ENCODE measurements around the gene GNAO1. TPM values are rescaled to one million over a fixed set of nuclear protein-coding genes. Genes with fewer than 3 reads are reported as not detected.
A peak's percentile ranks its signal among the peaks of the same experiment; 100 is the strongest.

The GNAO1 gene
- polyA plus RNA-seq, 1 experiment = 10.8 TPM

DNA sequence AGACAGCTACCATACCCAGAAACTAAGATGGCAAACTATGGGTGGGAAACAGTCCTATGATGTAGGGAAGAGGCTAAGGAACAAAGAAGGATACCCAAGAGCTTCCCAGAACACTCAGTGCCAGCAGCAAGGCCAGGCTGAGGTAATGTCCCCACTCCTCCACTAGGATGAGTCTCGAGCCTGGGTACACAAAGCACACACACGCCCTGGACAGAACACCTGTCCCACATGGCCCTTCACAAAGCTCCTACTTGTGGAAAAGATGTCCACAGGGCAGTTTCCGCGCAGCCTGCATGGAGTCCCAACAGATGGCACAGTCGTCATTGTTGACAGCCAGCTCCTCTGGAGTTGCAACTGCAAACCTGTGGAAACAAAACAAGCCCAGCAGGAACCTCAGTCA is 210.2 kb downstream of the GNAO1 start:
- no peak overlapping the region for H3K4me3 ChIP-seq (ENCODE audit: low read depth, low read length)
- CTCF ChIA-PET = interaction anchor here (0.6 to 1.2 kb wide), 2 partner anchors 10 to 23 kb away, joined by 3 to 4 read pairs; no protein-coding TSS in a partner anchor
- H3K36me3 ChIP-seq (ENCODE audit: control insufficient read depth, insufficient read depth, low read length) = peaks cover 13% of the 10 kb centered on the region
- no peak for DNase-seq (ENCODE audit: low read depth)
- no peaks in the 10 kb centered on the region for H3K27me3 ChIP-seq (ENCODE audit: control insufficient read depth, insufficient read depth, low read length)
- TF ChIP-seq, protein P1, sequence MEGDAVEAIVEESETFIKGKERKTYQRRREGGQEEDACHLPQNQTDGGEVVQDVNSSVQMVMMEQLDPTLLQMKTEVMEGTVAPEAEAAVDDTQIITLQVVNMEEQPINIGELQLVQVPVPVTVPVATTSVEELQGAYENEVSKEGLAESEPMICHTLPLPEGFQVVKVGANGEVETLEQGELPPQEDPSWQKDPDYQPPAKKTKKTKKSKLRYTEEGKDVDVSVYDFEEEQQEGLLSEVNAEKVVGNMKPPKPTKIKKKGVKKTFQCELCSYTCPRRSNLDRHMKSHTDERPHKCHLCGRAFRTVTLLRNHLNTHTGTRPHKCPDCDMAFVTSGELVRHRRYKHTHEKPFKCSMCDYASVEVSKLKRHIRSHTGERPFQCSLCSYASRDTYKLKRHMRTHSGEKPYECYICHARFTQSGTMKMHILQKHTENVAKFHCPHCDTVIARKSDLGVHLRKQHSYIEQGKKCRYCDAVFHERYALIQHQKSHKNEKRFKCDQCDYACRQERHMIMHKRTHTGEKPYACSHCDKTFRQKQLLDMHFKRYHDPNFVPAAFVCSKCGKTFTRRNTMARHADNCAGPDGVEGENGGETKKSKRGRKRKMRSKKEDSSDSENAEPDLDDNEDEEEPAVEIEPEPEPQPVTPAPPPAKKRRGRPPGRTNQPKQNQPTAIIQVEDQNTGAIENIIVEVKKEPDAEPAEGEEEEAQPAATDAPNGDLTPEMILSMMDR (IDR thresholded peaks at IDR 0.05; ENCODE audit: insufficient read depth, low read depth, low read length) = peak; percentile 24; the same call in 1 of the 2 replicates
- POLR2A ChIA-PET = no interaction called here

DNA sequence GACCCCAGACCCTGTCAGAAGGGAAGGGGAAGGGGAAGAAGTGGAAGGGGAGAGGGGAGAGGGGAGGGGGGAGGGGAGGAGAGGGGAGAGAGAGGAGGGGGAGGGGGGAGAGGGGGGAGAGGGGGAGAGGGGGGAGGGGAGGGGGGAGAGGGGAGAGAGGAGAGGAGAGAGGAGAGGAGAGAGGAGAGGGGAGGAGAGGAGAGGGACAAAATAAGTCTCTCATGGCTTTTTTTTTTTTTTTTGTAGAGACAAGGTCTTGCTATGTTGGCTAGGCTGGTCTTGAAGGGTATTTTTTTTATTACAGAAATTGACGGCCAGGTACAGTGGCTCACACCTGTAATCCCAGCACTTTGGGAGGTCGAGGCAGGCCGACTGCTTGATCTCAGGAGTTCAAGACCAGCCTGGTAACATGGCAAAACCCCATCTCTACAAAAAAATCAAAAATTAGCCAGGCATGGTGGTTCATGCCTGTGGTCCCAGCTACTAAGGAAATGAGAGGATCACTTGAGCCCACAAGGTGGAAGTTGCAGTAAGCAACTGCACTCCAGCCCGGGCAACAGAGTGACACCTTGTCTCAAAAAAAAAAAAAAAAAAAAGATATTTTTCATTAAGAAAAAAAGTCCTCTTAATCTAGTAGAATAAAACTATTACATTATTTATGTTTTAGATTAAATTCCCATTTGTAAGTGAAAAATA is 214.8 kb downstream of the GNAO1 start:
- peaks cover 19% of the 10 kb centered on the region for H3K36me3 ChIP-seq (ENCODE audit: control insufficient read depth, insufficient read depth, low read length)

More for the DNA sequence above, 214.8 kb downstream of the GNAO1 start:
- DNase-seq (ENCODE audit: low read depth) = no peak
- H3K27me3 ChIP-seq (ENCODE audit: control insufficient read depth, insufficient read depth, low read length) = no peaks in the 10 kb centered on the region
- CTCF ChIA-PET = no interaction called here
- TF ChIP-seq, protein P1 (IDR thresholded peaks at IDR 0.05; ENCODE audit: insufficient read depth, low read depth, low read length) = no peak
- POLR2A ChIA-PET = no interaction called here
- no peak overlapping the region for H3K4me3 ChIP-seq (ENCODE audit: low read depth, low read length)

Small RNAs within 50 kb of the gene (small RNA-seq; reads per million reads assigned to genes)
- 1.9 reads per million for gene MIR3935 (ENCODE audit: insufficient read length, low read depth, low replicate concordance)

Other genes with a start within 250 kb of the GNAO1 start
- 90.8 and 130 TPM in 2 replicates for gene AMFR, start 234.1 kb downstream of the GNAO1 start, polyA plus RNA-seq (2011; rRNA removed)

Measured in BJ (cell line).